IPS-NIHi7 (cell line): Measurements from ENCODE around the gene GABRE.
"Not testable (repeated sequence)": the region's sequence is repeated elsewhere in the genome, so short reads cannot be mapped to it uniquely, and the experiment has no call there.

Experiments used
- DNase-seq: peaks from one replicate; pipeline ENCODE4 v3.0.0; 2012; ENCODE audit warnings: mixed read lengths; ENCODE audit errors: extremely low spot score

GABRE gene

DNA sequence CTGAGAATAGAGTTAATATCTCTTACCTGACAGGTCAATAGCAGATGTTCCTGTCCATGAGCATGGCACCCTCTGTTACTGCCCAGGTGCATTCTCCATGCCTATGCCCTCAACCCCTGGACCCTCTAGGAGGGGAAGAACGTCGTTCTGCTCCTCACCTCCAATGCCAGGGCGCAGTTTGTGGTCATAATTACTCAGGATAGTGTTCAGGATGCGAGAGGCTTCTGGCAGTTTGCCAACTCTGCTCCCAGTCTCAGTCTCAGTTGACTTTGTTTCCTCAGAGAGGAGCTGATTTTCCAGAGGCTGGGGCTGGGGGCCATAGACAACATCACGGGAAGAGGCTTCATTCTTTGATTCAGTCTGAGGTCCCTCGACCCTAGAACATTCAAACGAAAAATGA, 4.4 kb downstream of the GABRE start:
- DNase-seq, result no peak

DNA sequence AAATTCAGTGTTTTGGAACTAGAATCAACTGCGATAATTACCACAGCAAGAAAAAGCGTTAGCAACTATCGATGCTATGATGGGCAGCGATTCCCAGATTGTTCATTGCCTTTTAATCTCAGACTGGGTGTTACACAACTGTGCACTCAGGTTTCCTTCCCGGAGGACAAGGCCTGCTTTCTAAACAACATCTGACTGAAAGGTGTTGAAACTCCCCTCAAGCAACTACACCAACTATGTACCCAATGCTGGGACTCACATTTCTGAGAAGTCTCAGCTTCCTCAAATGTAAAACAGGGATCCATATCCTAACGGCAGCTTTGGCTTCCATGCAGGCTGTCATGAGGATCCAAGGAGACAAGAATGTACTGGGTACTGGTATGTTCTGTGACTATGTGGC, 8.2 kb downstream of the GABRE start:
- no peak for DNase-seq

DNA sequence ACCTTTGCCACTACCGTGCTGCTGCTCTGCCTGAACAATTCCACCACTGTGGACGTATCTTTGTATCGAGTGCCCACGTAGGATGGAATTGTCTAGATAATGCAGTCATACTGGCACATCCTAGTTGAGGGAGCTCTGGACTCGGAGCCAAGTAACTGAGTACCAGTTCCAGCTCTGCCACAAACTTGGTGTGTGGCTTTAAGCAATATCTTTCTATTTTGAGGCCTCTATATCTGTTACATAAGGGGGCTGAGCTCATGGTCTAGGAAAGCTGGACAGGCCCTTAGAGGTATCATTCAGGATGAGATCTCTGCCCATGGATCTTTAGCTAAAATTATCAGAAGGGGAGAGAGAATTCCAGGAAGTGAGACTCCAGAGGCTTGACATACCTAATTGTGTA, 12.4 kb downstream of the GABRE start:
- DNase-seq, result no peak

DNA sequence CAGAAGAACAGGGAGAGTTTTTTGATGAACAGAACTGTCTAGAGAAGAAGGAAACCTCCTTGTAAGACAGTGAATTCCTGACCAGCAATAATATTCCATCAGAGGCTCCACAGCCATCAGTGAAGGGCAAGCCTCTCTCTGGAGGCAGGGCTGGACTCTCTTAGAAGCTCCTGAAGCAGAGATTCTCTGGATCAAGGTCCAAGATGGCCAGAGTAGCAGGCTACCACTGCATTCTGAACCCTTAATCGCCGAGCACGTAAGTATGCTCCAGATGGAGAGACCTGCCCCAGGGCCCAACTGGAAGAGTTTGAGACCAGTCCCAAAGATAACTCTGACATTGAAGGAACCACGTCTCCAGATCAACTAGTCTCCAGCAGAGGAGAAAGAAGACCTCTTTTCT, 16.4 kb downstream of the GABRE start:
- DNase-seq, result no peak

DNA sequence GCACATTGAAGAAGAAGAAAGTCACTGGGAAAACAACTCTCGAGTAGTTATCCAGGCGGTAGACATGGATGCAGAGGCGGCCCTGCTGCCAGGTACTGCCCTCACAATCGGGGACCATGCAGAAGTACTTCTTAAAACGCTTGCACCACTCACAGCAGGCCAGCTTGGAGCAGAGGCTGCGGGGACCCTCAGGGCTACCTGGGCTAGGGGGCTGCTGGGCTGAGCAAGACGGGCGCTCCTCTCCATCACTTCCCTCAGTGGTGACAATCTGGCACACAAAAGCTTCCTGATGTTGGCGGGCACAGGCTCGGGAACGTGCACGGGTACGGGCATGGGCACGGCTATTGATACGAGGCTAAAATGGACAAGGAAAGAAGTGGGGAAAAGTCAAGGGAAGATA, 19.7 kb downstream of the GABRE start:
- no peak for DNase-seq

DNA sequence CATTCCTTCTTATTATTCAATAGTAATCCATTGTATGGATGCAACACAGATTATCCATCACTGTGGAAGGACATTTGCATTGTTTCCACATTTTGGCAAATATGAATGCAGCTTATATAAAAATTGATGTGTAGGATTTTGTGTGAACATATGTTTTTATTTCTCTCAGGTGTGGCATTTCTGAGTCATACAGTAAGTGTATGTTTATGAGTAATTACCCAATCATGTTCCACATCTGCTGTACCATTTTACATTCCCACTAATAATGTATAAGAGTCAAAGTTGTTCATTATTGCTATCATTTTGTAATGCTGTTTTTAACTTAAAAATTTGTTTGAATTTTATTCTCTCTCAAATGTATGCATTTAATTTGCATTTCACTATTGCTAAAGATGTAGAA, 36.3 kb downstream of the GABRE start:
- no peak for DNase-seq

DNA sequence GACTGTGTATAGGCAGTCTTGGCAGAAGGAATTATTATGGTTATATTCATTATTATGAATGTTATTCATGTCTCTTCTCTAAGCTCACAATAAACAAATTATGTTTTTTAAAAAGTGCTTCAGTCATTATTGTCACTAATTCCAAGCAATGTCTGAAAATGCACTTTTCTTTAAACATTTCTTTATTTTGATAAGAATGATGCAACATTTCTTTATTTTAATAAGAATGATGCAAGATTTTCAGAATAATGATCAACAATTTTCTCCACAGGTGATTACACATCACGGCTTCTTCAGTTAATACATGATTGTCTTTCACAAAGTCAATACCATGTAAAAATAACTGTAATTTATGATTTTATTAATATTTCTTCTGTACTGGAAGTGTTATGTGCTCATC, 39.1 kb downstream of the GABRE start:
- no peak for DNase-seq

DNA sequence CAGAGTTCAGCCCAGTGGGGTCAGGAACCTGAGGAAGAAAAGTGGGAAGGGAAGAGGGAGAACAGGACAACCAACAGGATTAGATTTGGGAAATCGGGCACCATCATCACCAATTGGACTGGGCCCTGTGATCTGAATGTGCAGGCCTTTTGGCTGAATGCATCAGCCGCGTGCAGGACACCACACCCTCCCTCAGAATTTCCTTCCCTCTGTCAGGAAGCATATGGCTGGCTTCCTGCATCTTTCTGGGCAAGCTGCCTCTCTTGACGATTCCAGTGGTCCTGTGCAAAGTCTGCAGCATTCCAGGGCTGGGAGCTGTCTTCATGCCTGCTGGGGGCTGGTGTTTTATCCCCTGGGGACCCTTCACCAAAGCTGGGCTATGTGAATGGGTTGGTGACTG, 45.4 kb downstream of the GABRE start:
- no peak for DNase-seq

DNA sequence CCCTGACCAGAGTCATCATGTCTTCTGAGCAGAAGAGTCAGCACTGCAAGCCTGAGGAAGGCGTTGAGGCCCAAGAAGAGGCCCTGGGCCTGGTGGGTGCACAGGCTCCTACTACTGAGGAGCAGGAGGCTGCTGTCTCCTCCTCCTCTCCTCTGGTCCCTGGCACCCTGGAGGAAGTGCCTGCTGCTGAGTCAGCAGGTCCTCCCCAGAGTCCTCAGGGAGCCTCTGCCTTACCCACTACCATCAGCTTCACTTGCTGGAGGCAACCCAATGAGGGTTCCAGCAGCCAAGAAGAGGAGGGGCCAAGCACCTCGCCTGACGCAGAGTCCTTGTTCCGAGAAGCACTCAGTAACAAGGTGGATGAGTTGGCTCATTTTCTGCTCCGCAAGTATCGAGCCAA, 50.8 kb downstream of the GABRE start:
- DNase-seq, result no peak

DNA sequence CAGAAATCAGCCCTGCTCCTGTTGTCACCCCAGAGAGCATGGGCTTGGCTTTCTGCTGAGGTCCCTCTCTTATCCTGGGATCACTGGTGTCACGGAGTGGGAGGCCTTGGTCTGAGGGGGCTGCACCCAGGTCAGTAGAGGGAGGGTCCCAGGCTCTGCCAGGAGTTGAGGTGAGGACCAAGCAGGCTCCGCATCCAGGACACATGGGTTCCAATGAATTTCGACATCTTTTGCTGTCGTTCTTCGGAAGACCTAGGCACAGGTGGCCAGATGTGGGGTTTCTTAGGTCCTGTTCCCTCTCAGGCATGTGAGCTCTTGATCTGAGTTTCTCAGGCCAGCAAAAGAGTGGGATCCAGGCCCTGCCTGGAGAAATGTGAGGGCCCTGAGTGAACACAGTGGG, 51.8 kb downstream of the GABRE start:
- no peak for DNase-seq

DNA sequence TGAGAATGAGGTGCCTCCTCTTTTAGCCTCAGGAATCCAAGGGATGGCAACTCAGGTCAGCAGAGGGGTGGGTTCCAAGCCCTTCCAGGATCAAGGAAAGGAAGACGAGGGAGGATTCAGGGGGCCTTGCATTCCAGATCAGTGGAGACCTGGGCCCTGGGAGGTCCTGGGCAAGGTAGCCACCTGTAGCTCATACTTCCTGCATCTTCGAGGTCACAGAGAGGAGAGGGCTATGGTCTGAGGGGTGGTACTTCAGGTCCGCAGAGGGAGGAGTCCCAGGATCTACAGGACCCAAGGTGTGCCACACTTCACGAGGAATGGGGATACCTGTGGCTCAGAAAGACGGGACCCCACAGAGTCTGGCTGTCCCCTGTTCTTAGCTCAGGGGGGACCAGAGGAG, 52.6 kb downstream of the GABRE start:
- no peak for DNase-seq

DNA sequence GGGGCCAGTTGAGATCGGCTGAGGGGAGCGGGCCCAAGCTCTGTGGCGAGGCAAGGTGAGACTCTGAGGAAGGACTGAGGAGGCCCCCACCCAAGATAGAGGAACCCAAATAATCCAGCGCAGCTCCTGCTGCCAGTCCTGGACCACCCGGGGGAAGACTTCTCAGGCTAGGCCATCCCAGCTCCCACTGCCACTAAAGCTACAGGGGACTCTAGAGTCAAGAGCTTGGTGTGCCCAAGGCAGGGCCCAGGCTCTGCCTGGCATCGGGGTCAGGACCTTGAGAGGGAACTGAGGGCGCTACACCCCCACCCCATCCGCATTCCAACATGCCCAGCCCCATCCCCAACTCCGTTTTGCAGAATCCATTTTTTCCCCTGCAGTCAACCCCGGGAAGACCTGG, 53.2 kb downstream of the GABRE start:
- no peak for DNase-seq

DNA sequence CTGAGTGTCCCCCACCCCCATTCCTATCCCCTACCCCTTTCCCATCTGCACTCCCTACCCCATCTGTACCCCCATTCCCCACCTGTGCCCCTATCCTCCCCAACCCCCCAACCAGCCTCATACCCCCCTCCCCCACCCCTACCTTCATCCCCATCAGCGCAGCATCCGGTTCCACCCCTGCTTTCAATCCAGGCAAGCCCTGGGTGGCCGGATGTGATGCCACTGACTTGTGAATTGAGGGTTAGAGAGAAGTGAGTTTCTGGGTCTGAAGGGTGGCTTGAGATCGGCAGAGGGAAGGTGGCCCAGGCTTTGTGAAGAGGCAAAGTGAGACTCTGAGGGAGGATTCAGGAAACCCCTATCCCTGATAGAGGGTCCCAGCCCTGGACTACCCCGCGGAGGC, 53.9 kb downstream of the GABRE start:
- DNase-seq, result no peak

DNA sequence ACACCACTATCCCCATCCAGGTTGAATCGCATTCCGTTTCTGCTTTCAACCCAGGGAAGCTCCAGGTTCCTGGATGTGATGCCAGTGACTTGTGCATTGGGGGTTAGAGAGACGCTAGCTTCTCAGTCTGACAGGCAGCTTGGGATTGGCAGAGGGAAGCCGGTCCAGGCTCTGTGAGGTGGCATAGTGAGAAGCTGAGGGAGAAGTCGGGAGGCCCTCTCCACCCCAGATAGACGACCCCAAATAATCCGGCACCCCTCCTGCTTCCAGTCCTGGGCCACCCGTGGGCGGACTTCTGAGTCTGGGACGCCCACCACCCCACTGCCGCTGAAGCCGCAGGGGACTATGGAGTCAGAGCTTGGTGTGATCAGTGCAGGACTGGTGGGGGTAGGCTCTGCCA, 54.4 kb downstream of the GABRE start:
- no peak for DNase-seq

DNA sequence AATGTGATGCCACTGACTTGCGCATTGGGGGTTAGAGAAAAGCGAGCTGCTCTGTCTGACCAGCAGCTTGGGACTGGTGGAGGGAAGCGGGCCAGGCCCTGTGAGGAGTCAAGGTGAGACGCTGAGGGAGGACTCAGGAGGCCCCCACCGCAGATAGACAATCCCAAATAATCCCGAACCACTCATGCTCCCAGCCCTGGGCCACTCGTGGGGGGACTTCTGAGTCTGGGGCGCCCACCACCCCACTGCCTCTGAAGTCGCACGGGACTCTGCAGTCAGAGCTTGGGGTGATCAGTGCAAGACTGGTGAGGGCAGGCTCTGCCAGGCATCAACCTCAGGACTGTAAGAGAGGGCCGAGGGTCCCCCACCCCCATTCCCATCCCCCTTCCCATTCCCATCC, 54.9 kb downstream of the GABRE start:
- no peak for DNase-seq

DNA sequence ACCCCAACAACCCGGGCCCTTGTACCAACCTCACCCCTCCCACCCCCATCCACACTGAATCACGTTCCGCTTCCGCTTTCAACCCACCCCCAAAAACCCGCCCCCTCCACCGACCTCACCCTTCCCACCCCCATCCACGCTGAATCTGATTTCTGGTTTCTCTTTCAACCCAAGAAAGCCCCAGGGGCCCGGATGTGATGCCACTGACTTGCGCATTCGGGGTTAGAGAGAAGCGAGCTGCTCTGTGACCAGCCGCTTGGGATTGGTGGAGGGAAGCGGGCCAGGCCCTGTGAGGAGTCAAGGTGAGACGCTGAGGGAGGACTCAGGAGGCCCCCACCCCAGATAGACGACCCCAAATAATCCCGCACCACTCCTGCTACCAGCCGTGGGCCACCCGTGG, 55.7 kb downstream of the GABRE start:
- DNase-seq, result not testable (repeated sequence)

DNA sequence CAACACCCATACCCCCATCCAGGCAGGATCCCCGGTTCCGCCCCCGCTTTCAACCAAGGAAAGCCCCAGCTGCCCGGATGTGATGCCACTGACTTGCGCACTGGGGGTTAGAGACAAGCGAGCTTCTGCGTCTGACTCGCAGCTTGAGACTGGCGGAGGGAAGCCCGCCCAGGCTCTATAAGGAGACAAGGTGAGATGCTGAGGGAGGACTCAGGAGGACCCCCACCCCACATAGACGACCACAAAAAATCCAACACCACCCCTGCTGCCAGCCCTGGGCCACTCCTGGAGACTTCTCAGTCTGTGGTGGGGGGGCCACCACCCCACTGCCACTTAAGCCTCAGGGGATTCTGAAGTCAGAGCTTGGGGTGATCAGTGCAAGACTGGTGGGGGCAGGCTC, 61.7 kb downstream of the GABRE start, which contains the start of gene MAGEA4:
Gene MAGEA4 (plus strand): TSS at position 110 of the 400 bp plus-strand sequence. CDS start 10,776 bp downstream, outside the sequence.
- DNase-seq, result no peak

DNA sequence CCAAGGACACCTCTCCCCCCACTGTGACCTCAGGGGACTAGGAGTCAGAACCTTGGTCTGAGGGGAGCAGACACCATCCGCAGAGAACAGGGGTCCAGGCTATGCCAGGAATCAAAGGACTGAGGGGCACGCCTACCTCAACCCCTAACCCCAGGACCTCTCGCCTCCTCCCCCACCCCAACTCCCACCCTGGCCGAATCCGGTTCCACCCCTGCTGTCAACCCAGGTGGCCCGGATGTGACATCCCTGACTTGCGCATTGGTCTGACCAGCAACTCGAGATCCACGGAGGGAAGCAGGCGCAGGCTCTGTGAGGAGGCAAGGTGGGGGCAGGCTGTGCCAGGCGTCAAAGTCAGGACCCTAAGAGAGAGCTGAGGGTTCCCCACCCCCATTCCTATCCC, 62.3 kb downstream of the GABRE start:
- no peak for DNase-seq

DNA sequence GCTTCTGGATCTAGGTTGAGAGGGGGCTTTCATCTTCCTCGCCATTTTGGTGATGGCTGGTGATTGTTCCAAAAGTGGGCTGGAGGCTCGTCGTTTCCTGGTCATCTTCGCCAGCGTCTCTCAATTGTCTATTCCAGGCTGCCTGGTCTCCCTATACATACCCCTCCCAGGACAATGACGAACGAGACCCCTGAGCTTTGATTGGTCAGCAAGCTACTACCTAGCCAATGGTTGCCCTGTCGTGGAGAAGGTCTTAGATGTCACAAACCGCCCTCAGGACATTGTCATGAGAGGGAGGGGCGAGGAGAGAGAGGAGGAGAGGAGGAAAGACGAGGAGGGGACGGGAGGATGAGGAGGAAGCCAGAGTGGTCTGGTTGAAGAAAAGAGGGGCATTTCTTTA, 69.5 kb downstream of the GABRE start:
- DNase-seq, result no peak
